Measurements from ENCODE around the gene MAP2. TPM values are rescaled to one million over a fixed set of nuclear protein-coding genes. Genes with fewer than 3 reads are reported as not detected.

MAP2 gene
- total and polyA plus RNA-seq, 10 of the 15 experiments (the other 5 are each of a cell fraction or from before 2014, with no cell fraction given) = 0.01 TPM; not detected in 9

DNA sequence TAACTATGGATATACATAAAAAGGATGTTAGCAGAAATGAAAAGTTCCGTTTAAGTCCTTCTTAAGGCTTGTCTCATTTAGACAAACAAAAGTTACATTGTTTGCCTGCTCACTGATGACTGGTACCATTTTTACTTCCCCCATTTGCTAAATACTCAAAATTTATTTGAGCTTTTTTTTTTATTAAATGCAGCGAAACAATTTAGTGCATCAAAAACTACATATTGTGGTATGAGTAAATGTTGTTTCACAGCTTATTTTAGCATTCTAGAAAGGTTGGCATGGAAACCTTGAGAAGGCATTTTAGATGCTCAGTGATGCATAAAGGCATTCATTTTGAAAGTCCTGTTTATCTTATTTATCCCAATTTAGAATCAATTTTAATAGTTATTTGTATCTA, 100.0 kb downstream of the MAP2 start:
- FAIRE-seq (peak; percentile 44), DNase-seq (ENCODE audit: low read depth, low spot score) (no peak), ATAC-seq (peak; percentile 80)
- ChIA-PET RAD21 (ENCODE audit: unreplicated experiment) (no interaction called here), POLR2A (interaction anchor here (0.7 kb wide), 1 partner anchor 153 kb away, joined by 3 read pairs; no protein-coding TSS in a partner anchor), SMC1A (ENCODE audit: uncharacterized antibody, unreplicated experiment) (interaction anchor here (1.0 to 1.5 kb wide), 2 partner anchors 16 to 67 kb away, joined by 3 to 4 read pairs; no protein-coding TSS in a partner anchor), CTCF (no interaction called here)
- BruUV-seq (replicated peaks) = no TSS peak
- in situ Hi-C loops (cut with MboI) (no loop called here), intact Hi-C loops (cut with micrococcal nuclease; ENCODE audit: unreplicated experiment) (no loop called here)
- Histone ChIP-seq H3K4me1 (ENCODE audit: control insufficient read depth, insufficient read depth, low read length) (peaks cover 10% of the 10 kb centered on the region; the same call in 1 of the 2 replicates), H3K9ac (ENCODE audit: control insufficient read depth, insufficient read depth, low read length) (no peak overlapping the region), H3K79me2 (ENCODE audit: control insufficient read depth, insufficient read depth, low read length) (no peaks in the 10 kb centered on the region), H3K27me3 (replicated peaks in 1 of 2; ENCODE audit: control insufficient read depth in 2 of 2, insufficient read depth in 2 of 2, low read length in 1 of 2) (no peaks in the 10 kb centered on the region), H3K9me3 (replicated peaks; ENCODE audit: control insufficient read depth, insufficient read depth, low read length) (no peaks in the 10 kb centered on the region), H2AFZ (ENCODE audit: control insufficient read depth, low read depth, low read length) (no peak overlapping the region), H3K4me2 (ENCODE audit: control insufficient read depth, insufficient read depth) (peak overlapping the region; percentile 21; the same call in 1 of the 2 replicates), H3K4me3 (no peak overlapping the region), H3K27ac (ENCODE audit: control insufficient read depth, insufficient read depth) (no peak overlapping the region), H3K36me3 (ENCODE audit: control insufficient read depth in 2 of 2, insufficient read depth in 2 of 2, low read length in 1 of 2) (no peaks in the 10 kb centered on the region), H4K20me1 (ENCODE audit: control insufficient read depth, insufficient read depth) (no peaks in the 10 kb centered on the region)
- WGBS (ENCODE audit: insufficient coverage, insufficient replicate concordance, low lambda C conversion rate, missing lambda C conversion rate) = 13% methylated on average over 2 of the region's 2 CpGs
- TF ChIP-seq ZNF207 (IDR thresholded peaks at IDR 0.05; ENCODE audit: borderline replicate concordance) = no peak
- TF ChIP-seq, protein P1, sequence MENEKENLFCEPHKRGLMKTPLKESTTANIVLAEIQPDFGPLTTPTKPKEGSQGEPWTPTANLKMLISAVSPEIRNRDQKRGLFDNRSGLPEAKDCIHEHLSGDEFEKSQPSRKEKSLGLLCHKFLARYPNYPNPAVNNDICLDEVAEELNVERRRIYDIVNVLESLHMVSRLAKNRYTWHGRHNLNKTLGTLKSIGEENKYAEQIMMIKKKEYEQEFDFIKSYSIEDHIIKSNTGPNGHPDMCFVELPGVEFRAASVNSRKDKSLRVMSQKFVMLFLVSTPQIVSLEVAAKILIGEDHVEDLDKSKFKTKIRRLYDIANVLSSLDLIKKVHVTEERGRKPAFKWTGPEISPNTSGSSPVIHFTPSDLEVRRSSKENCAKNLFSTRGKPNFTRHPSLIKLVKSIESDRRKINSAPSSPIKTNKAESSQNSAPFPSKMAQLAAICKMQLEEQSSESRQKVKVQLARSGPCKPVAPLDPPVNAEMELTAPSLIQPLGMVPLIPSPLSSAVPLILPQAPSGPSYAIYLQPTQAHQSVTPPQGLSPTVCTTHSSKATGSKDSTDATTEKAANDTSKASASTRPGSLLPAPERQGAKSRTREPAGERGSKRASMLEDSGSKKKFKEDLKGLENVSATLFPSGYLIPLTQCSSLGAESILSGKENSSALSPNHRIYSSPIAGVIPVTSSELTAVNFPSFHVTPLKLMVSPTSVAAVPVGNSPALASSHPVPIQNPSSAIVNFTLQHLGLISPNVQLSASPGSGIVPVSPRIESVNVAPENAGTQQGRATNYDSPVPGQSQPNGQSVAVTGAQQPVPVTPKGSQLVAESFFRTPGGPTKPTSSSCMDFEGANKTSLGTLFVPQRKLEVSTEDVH (IDR thresholded peaks at IDR 0.05; ENCODE audit: low read depth, partially characterized antibody) = no peak
- TF ChIP-seq NFIC (IDR thresholded peaks at IDR 0.05; ENCODE audit: low read depth, low read length) = peak; percentile 73; the same call in 1 of the 2 replicates
- no peak for TF ChIP-seq KAT2A (conservative IDR thresholded peaks at IDR 0.05; ENCODE audit: control insufficient read depth, low read depth, low read length)
- TF ChIP-seq NR2C2 (IDR thresholded peaks at IDR 0.05; ENCODE audit: borderline replicate concordance, control insufficient read depth, insufficient read length, low read depth) = no peak
- no peak for TF ChIP-seq SRF (IDR thresholded peaks at IDR 0.05; ENCODE audit: low read depth in 2 of 2, low read length in 2 of 2)
- no peak for TF ChIP-seq KLF5 (IDR thresholded peaks at IDR 0.05; ENCODE audit: partially characterized antibody)
- TF ChIP-seq PAX8 (IDR thresholded peaks at IDR 0.05) = no peak
- no peak for TF ChIP-seq DPF2 (IDR thresholded peaks at IDR 0.05)
- TF ChIP-seq MYB (IDR thresholded peaks at IDR 0.05; ENCODE audit: borderline replicate concordance, low read depth, low read length) = no peak
- no peak for TF ChIP-seq SMARCA5 (IDR thresholded peaks at IDR 0.05)
- no peak for TF ChIP-seq PBX3 (IDR thresholded peaks at IDR 0.05; ENCODE audit: insufficient replicate concordance, low read depth, low read length)
- TF ChIP-seq NFXL1 (IDR thresholded peaks at IDR 0.05; ENCODE audit: borderline replicate concordance) = no peak
- TF ChIP-seq TCF12 (IDR thresholded peaks at IDR 0.05; ENCODE audit: low read depth, low read length) = no peak
- TF ChIP-seq FOXM1 (IDR thresholded peaks at IDR 0.05; ENCODE audit: low read depth, low read length) = peak; percentile 31; the same call in 1 of the 2 replicates
- TF ChIP-seq NFYB (IDR thresholded peaks at IDR 0.05; ENCODE audit: insufficient read depth, low read depth, low read length) = no peak
- no peak for TF ChIP-seq ZBTB40 (IDR thresholded peaks at IDR 0.05; ENCODE audit: borderline replicate concordance)

All from GM12878 (cell line).